DND-41 (cell line): ENCODE results near the gene TMED10.

Experiments used
- ATAC-seq: fragments of 200-7000 bp; cut with Tn5 transposase; 3 replicates; pipeline ENCODE4 v1.9.1; 2021; ENCODE audit warnings: low read depth; ENCODE audit not compliant: insufficient read depth
- DNase-seq: peaks from one replicate; pipeline ENCODE4 v3.0.0-alpha.2; 2020
- H2AFZ ChIP-seq: 2 replicates; pipeline ENCODE4 v1.6.0; 2012; ENCODE audit warnings: low read depth, low read length
- H3K27ac ChIP-seq: 2 replicates; pipeline ENCODE4 v1.5.1; 2012; ENCODE audit warnings: low read length, inconsistent platforms
- H3K27me3 ChIP-seq: fragments of 200-600 bp; sonication (generic); 2 replicates; pipeline ENCODE4 v1.6.0; 2012; ENCODE audit warnings: low read length, mild to moderate bottlenecking, inconsistent platforms; ENCODE audit not compliant: insufficient read depth, poor library complexity
- H3K36me3 ChIP-seq: 2 replicates; pipeline ENCODE4 v1.5.1; 2012; ENCODE audit warnings: low read length, inconsistent platforms; ENCODE audit not compliant: insufficient read depth
- H3K4me1 ChIP-seq: 2 replicates; pipeline ENCODE4 v1.5.1; 2012; ENCODE audit warnings: mild to moderate bottlenecking, low read length; ENCODE audit not compliant: insufficient read depth
- H3K4me2 ChIP-seq: 2 replicates; pipeline ENCODE4 v1.6.0; 2012; ENCODE audit warnings: mild to moderate bottlenecking, moderate library complexity, low read length, inconsistent platforms; ENCODE audit not compliant: insufficient read depth
- H3K4me3 ChIP-seq, 2 experiments: fragments of 200-600 bp in 1 of 2; shearing (Covaris generic) in 1 of 2; 2 replicates each; pipeline ENCODE4 v1.5.1; 2012 to 2016; ENCODE audit warnings: inconsistent platforms in 2 of 2, low read length in 2 of 2, mild to moderate bottlenecking in 2 of 2, low read depth in 1 of 2, moderate library complexity in 1 of 2
- H3K79me2 ChIP-seq: 2 replicates; pipeline ENCODE4 v1.6.0; 2012; ENCODE audit warnings: low read length, inconsistent platforms; ENCODE audit not compliant: insufficient read depth
- H3K9ac ChIP-seq: 2 replicates; pipeline ENCODE4 v1.6.0; 2012; ENCODE audit warnings: low read depth, mild to moderate bottlenecking, inconsistent platforms, low read length, moderate library complexity
- H3K9me3 ChIP-seq: 2 replicates; pipeline ENCODE4 v1.5.1; 2012; ENCODE audit warnings: low read length, moderate library complexity, mild to moderate bottlenecking, inconsistent platforms; ENCODE audit not compliant: insufficient read depth, severe bottlenecking
- H4K20me1 ChIP-seq: 2 replicates; pipeline ENCODE4 v1.6.0; 2012; ENCODE audit warnings: low read length; ENCODE audit not compliant: insufficient read depth
- EZH2 ChIP-seq: IDR thresholded peaks from 3 replicates; pipeline ENCODE4 v1.6.1; 2012; ENCODE audit warnings: borderline replicate concordance, low read depth, mild to moderate bottlenecking, moderate library complexity, low read length, inconsistent platforms; ENCODE audit not compliant: severe bottlenecking
- TF ChIP-seq, protein P1 (sequence below): IDR thresholded peaks from 2 replicates; pipeline ENCODE4 v1.5.1; 2012; ENCODE audit warnings: borderline replicate concordance, low read length, moderate library complexity, mild to moderate bottlenecking; ENCODE audit not compliant: poor library complexity, severe bottlenecking; ENCODE audit errors: extremely low read depth

TMED10 gene

DNA sequence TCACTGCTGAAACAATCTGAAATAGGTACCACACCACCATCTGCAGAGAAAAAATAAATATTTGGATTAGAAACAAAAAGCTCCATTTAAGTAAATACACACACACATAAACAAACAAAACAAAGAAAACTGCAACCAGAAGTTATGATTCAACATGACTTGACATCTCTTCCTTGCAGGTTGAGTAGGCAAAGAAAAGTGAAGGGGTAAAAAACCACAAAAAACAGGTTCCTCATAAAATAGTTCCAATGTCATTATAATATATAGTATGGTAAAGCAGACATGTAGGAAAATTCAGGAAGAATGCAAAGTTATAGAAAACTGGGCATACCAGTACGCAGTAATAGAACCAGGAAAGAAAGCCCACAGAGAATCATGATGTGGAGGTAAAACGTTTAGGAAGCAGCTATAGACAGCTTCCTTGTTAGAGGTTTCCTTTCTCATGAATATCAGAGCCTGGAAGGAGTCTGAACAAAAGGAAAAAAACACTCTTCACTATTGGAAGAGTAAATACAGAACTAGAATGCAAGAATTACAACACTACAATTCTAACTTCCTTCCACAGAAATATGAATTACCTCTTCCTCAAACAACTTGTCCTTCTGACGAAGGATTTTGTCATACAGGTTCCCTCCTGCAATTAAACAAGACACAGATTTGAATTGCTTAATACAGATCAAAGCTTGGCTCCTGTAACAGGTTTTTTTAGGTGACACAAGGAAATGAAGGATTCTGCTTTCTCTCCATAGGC lies 55.7 kb downstream of the TMED10 start:
- ATAC-seq: no peak
- Histone ChIP-seq H3K4me1 (peaks cover 9% of the 10 kb centered on the region), H3K36me3 (peaks cover 50% of the 10 kb centered on the region), H3K4me2 (no peak overlapping the region), H3K79me2 (peaks cover 11% of the 10 kb centered on the region), H3K4me3 (no peak overlapping the region), H2AFZ (no peak overlapping the region), H3K27ac (no peak overlapping the region), H3K9me3 (no peaks in the 10 kb centered on the region), H4K20me1 (no peaks in the 10 kb centered on the region), H3K9ac (no peak overlapping the region), H3K27me3 (no peaks in the 10 kb centered on the region)
- TF ChIP-seq, protein P1, sequence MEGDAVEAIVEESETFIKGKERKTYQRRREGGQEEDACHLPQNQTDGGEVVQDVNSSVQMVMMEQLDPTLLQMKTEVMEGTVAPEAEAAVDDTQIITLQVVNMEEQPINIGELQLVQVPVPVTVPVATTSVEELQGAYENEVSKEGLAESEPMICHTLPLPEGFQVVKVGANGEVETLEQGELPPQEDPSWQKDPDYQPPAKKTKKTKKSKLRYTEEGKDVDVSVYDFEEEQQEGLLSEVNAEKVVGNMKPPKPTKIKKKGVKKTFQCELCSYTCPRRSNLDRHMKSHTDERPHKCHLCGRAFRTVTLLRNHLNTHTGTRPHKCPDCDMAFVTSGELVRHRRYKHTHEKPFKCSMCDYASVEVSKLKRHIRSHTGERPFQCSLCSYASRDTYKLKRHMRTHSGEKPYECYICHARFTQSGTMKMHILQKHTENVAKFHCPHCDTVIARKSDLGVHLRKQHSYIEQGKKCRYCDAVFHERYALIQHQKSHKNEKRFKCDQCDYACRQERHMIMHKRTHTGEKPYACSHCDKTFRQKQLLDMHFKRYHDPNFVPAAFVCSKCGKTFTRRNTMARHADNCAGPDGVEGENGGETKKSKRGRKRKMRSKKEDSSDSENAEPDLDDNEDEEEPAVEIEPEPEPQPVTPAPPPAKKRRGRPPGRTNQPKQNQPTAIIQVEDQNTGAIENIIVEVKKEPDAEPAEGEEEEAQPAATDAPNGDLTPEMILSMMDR: no peak
- TF ChIP-seq EZH2: no peak
- no peak for DNase-seq

DNA sequence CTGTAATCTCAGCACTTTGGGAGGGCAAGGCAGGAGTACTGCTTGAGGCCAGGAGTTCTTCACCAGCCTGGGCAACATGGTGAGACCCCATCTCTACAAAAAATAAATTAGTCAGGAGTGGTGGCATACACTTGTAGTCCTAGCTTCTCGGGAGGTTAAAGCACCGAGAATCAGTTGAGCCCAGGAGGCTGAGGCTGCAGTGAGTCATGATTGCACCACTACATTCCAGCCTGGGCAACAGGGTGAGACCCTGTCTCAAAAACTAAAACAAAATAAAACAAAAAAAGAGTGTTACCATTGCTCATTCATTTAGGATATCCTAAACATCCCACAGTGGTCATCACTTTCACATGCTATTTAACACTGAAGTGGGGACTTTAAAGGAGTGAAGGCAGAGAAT lies 57.4 kb downstream of the TMED10 start:
- Histone ChIP-seq H3K4me1 (no peaks in the 10 kb centered on the region), H3K4me3 (no peak overlapping the region), H2AFZ (no peak overlapping the region), H3K9ac (no peak overlapping the region), H3K4me2 (no peak overlapping the region), H3K27ac (no peak overlapping the region), H3K27me3 (no peaks in the 10 kb centered on the region), H3K9me3 (no peaks in the 10 kb centered on the region), H3K79me2 (no peaks in the 10 kb centered on the region), H3K36me3 (peaks cover 66% of the 10 kb centered on the region), H4K20me1 (no peaks in the 10 kb centered on the region)
- TF ChIP-seq, protein P1: no peak
- TF ChIP-seq EZH2: no peak
- ATAC-seq (no peak), DNase-seq (no peak)

DNA sequence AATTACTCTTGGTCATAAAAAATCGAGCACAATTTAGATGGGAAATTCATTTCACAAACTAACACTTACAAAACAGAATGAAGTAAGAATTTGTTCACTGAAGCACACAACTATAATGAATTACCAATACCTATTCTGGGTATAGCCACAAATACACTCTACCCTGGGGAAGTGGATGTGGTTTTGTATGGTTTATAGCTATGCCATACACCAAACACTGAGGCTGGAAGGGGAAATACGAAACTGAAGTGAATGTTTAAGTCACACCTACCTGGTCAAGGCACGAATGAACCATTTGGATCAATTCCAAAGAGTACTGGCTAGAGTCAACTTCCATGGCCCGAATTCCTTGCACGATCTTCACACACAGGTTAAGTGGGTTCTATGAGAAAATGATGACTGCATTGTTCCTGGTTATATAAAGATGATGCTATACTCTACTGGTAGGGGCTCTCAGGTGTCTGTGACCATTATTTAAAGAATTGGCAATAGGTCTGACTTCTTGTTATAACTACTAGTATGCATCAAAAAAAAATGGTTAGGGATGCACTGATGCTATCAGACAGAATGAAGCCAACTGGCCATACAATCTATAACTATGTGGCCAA lies 62.4 kb downstream of the TMED10 start:
- H4K20me1 ChIP-seq: no peaks in the 10 kb centered on the region
- no peaks in the 10 kb centered on the region for H3K4me1 ChIP-seq
- no peak overlapping the region for H3K4me3 ChIP-seq
- TF ChIP-seq, protein P1: no peak
- no peak for TF ChIP-seq EZH2
- ATAC-seq (no peak), DNase-seq (no peak)
- H3K36me3 ChIP-seq: peaks cover 92% of the 10 kb centered on the region
- H3K27ac ChIP-seq: no peak overlapping the region
- H3K9ac ChIP-seq: no peak overlapping the region
- H3K79me2 ChIP-seq: no peaks in the 10 kb centered on the region
- no peaks in the 10 kb centered on the region for H3K27me3 ChIP-seq
- no peak overlapping the region for H3K4me2 ChIP-seq
- H2AFZ ChIP-seq: no peak overlapping the region
- no peaks in the 10 kb centered on the region for H3K9me3 ChIP-seq
